Sigmoid colon (tissue), 3 donors: ENCODE data around the gene FEV.

Experiments used
- CTCF ChIP-seq, 4 experiments: fragments of 450-650 bp in 3 of 4; fragments of 200-600 bp in 1 of 4; IDR thresholded peaks; one replicate each; pipeline ENCODE4 v1.5.1; 2016 to 2019; ENCODE audit warnings: antibody characterized with exemption in 4 of 4, mild to moderate bottlenecking in 3 of 4, moderate library complexity in 2 of 4
- POLR2A ChIP-seq, 2 donors: fragments of 450-650 bp; IDR thresholded peaks; one replicate each; pipeline ENCODE4 v1.6.1; 2016; ENCODE audit warnings: antibody characterized with exemption in 2 of 2, mild to moderate bottlenecking in 2 of 2, moderate library complexity in 2 of 2

GRCh38 chr2:218988164-218988563 lies 3.2 kb upstream of the FEV start:
- TF ChIP-seq POLR2A (IDR thresholded peaks at IDR 0.05) (no peak), CTCF (IDR thresholded peaks at IDR 0.05) (no peak)
